NOMO-1 treated with DMSO at 0.1 percent for 48 hours (cell line): ENCODE measurements around the gene DIS3L2.
A peak's percentile ranks its signal among the peaks of the same experiment; 100 is the strongest.

Source experiments
- DNase-seq: peaks from one replicate; lab custom pipeline; 2025; ENCODE audit not compliant: unreplicated experiment; lab: John Stamatoyannopoulos, UW

Gene DIS3L2

DNA sequence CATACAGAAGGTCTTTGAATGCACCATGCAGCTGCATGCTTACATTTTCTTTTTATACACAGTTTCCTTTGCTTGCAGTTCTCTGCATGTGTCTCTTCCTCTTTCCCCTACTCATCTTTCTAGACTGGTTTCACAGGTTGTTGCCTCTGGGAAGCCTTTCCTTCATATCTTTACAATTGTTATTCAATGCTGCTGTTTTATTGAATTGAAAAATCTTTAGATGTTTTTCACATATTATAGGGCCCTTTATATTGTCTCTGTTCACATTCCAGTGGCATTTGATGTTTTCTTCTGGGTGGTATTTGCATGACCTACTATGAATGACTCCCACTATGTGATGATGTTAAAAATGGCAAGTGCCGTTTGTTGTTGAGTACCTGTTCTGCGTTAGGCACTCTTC lies 91.1 kb downstream of the DIS3L2 start:
- DNase-seq, result no peak

- no peak for DNase-seq
Measured at GRCh38 chr2:232053777-232054176, 92.3 kb downstream of the DIS3L2 start.

- no peak for DNase-seq
Measured at GRCh38 chr2:232058063-232058877, 96.8 kb downstream of the DIS3L2 start.

- DNase-seq, result no peak
Measured at GRCh38 chr2:232058931-232059330, 97.4 kb downstream of the DIS3L2 start.

DNA sequence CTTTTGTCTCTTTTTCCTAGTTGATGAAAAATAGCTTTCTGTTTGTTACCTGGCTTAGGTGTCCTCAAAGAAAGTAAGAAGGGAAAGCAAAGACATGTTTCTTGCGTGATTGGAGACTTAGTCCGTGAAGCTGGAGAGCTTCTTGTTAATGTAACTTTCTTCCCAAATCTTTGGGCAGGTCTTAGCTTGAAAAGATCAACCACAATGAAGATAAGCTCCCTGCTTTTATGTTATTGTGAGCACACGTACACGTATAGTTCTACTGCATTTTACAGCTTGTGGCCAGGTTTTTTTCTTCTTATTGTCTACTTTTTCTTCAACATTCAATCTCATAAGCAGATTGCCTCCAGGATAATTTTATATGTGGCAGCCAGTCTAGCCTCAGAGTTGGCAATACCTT lies 99.8 kb downstream of the DIS3L2 start:
- no peak for DNase-seq

- DNase-seq, result no peak
Measured at GRCh38 chr2:232073026-232073425, 111.5 kb downstream of the DIS3L2 start.

DNA sequence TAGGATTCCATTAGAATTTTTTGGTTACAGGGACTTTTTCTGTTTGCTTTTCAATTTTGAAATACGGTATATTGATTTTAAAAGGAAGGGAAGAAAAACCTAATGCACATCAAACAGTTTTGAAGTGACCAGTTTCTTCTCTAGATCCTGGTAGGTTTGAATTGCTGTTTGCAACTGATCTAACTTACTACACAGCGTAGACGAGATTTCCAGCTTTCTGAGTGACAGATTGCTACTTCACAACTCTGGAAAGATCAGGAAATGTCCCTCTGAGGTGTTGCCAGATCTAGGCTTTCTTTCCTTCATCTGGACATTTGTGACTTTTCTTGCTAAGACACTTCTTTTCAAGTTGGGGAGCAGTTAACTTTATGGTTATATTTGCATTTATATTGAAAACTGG lies 112.2 kb downstream of the DIS3L2 start:
- no peak for DNase-seq

- DNase-seq, result peak; percentile 51
Measured at GRCh38 chr2:232075080-232075479, 113.6 kb downstream of the DIS3L2 start.

- DNase-seq, result no peak
Measured at GRCh38 chr2:232075859-232076258, 114.3 kb downstream of the DIS3L2 start.

DNA sequence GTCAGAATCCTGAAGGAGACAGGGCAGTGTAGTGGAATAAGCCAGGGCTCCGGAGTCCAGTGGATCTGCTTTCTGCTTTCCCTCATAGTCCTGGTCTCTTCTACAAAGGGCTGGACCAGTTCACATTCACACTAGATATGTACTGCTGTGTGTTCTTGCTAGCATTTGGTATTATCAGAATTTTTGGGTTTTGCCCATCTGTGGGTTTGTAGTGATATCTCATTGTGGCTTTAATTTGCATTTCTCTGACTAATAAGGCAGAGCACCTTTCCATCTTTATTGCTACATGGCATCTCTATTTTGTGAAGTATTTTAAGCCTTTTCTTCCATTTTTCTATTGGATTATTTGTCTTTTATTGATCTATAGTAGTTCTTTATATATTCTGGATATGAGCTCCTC lies 114.8 kb downstream of the DIS3L2 start:
- no peak for DNase-seq

GRCh38 chr2:232076736-232077135 lies 115.2 kb downstream of the DIS3L2 start:
- DNase-seq, result no peak

GRCh38 chr2:232085164-232085563 lies 123.7 kb downstream of the DIS3L2 start:
- DNase-seq, result peak; percentile 46

GRCh38 chr2:232085826-232086425 lies 124.4 kb downstream of the DIS3L2 start:
- no peak for DNase-seq

- DNase-seq, result no peak
Measured at GRCh38 chr2:232088771-232089170, 127.3 kb downstream of the DIS3L2 start.

- DNase-seq, result no peak
Measured at GRCh38 chr2:232094201-232094600, 132.7 kb downstream of the DIS3L2 start.

GRCh38 chr2:232094883-232095282 lies 133.4 kb downstream of the DIS3L2 start:
- no peak for DNase-seq

- DNase-seq, result no peak
Measured at GRCh38 chr2:232097260-232097659, 135.7 kb downstream of the DIS3L2 start.

GRCh38 chr2:232097758-232098157 lies 136.2 kb downstream of the DIS3L2 start:
- DNase-seq, result no peak

DNA sequence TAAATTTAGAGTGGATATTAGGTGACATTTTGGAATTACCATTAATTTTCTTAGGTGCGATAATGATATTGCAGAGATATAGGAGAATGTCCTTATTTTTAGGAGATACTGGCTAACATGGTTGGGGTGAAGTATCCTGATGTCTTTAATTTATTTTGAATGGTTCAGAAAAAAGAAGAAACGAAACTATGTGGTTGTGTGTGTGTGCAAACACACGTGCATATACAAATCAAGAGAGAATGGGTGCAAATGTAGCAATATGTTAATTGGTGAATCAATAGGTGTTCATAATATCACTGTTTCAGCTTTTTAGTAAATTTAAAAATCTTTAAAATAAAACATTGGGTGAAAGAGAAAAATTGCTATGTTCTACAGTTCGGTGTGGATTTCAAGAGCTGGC lies 140.9 kb downstream of the DIS3L2 start:
- DNase-seq, result peak; percentile 17

GRCh38 chr2:232103140-232103737 lies 141.7 kb downstream of the DIS3L2 start:
- no peak for DNase-seq

- DNase-seq, result peak; percentile 2
Measured at GRCh38 chr2:232104076-232104646, 142.6 kb downstream of the DIS3L2 start.

DNA sequence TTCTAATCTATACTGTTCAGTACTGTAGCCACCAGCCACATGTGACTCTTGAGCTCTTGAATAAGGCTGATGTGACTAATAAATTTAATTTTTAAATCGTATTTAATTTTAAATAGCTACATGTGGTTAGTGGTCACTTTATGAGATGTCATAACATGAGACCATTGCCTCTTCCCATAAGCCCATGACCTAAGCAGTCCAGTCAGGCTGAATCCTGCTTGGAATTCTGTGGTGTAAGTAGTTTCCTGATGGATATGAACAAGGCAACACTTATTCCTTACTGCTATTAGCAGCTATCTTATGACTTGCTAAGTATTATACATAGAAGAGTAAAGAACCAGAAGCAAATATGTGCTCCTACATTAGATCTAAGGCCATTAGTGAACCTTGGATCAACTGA lies 150.0 kb downstream of the DIS3L2 start:
- DNase-seq, result no peak
